ENCODE data around the gene NTHL1. TPM values are rescaled to one million over a fixed set of nuclear protein-coding genes. Genes with fewer than 3 reads are reported as not detected.

Gene NTHL1
- total RNA-seq, 1 experiment from 2014 or later, result 39.8 TPM

- BruUV-seq (replicated peaks), result no TSS peak
- ChIA-PET CTCF (interaction anchor here (0.7 kb wide), 1 partner anchor 271 kb away, joined by 3 read pairs; no protein-coding TSS in a partner anchor), POLR2A (interaction anchor here (0.9 kb wide), 1 partner anchor 112 kb away, joined by 8 read pairs; no protein-coding TSS in a partner anchor)
- in situ Hi-C loops (cut with HindIII; ENCODE audit: low pct_unique_long_range_greater_than_20kb, low sequenced_read_pairs), result no loop called here
- no peaks in the 10 kb centered on the region for H3K27me3 ChIP-seq (ENCODE audit: control insufficient read depth, insufficient read depth, low read length)
- H3K4me1 ChIP-seq (ENCODE audit: control insufficient read depth, insufficient read depth, low read length), result peaks cover 63% of the 10 kb centered on the region
- no peak overlapping the region for H3K4me3 ChIP-seq (ENCODE audit: low read depth in 2 of 2, low read length in 2 of 2)
- no peaks in the 10 kb centered on the region for H3K36me3 ChIP-seq (ENCODE audit: control insufficient read depth, insufficient read depth, low read length)
- H3K27ac ChIP-seq (ENCODE audit: low read length), result peak overlapping the region; percentile 82
- DNase-seq (ENCODE audit: low read depth, low spot score), result no peak
- ATAC-seq, result peak; percentile 9
- intact Hi-C loops (cut with micrococcal nuclease; ENCODE audit: unreplicated experiment), result no loop called here
- TF ChIP-seq TCF7L2 (IDR thresholded peaks at IDR 0.05; ENCODE audit: low read depth, low read length), result no peak
- TF ChIP-seq CTCF (IDR thresholded peaks at IDR 0.05), result no peak
- TF ChIP-seq SIN3A (IDR thresholded peaks at IDR 0.05; ENCODE audit: borderline replicate concordance, insufficient read depth, low read depth, low read length), result no peak
- no peak for TF ChIP-seq REST (IDR thresholded peaks at IDR 0.05; ENCODE audit: insufficient read depth in 1 of 2, low read depth in 2 of 2, low read length in 1 of 2)
- TF ChIP-seq POLR2AphosphoS5 (IDR thresholded peaks at IDR 0.05; ENCODE audit: low read depth, low read length), result no peak; the same call in 1 of the 2 replicates
- H3K9me3 ChIP-seq (ENCODE audit: control insufficient read depth, insufficient read depth, low read depth, low read length), result no peaks in the 10 kb centered on the region
Measured at GRCh38 chr16:2040041-2040786, 7.4 kb downstream of the NTHL1 start.

GRCh38 chr16:2039274-2040031 is 8.2 kb downstream of the NTHL1 start:
- DNase-seq (ENCODE audit: low read depth, low spot score), result no peak
- BruUV-seq (replicated peaks), result no TSS peak
- peak; percentile 24 for ATAC-seq
- ChIA-PET POLR2A (interaction anchor here (0.9 kb wide), 1 partner anchor 113 kb away, joined by 8 read pairs; no protein-coding TSS in a partner anchor), CTCF (interaction anchor here (0.7 kb wide), 1 partner anchor 270 kb away, joined by 3 read pairs; no protein-coding TSS in a partner anchor)
- Histone ChIP-seq H3K27me3 (ENCODE audit: control insufficient read depth, insufficient read depth, low read length) (no peaks in the 10 kb centered on the region), H3K36me3 (ENCODE audit: control insufficient read depth, insufficient read depth, low read length) (no peaks in the 10 kb centered on the region), H3K4me3 (ENCODE audit: low read depth in 2 of 2, low read length in 2 of 2) (no peak overlapping the region), H3K9me3 (ENCODE audit: control insufficient read depth, insufficient read depth, low read depth, low read length) (no peaks in the 10 kb centered on the region), H3K4me1 (ENCODE audit: control insufficient read depth, insufficient read depth, low read length) (peaks cover 70% of the 10 kb centered on the region), H3K27ac (ENCODE audit: low read length) (peak overlapping the region; percentile 82)
- intact Hi-C loops (cut with micrococcal nuclease; ENCODE audit: unreplicated experiment) (no loop called here), in situ Hi-C loops (cut with HindIII; ENCODE audit: low pct_unique_long_range_greater_than_20kb, low sequenced_read_pairs) (no loop called here)
- TF ChIP-seq CTCF (IDR thresholded peaks at IDR 0.05) (no peak), TCF7L2 (IDR thresholded peaks at IDR 0.05; ENCODE audit: low read depth, low read length) (peak; percentile 34; the same call in 1 of the 2 replicates), POLR2AphosphoS5 (IDR thresholded peaks at IDR 0.05; ENCODE audit: low read depth, low read length) (peak; percentile 63; the same call in 1 of the 2 replicates)
